HG02943 (cell line): ENCODE results near the gene SERPINH1.
A peak's percentile ranks its signal among the peaks of the same experiment; 100 is the strongest.

Experiments used
- ATAC-seq: cut with Tn5 transposase; IDR thresholded peaks from one replicate; pipeline ENCODE4 v1.9.1; 2021; ENCODE audit warnings: mild to moderate bottlenecking, low read depth, moderate library complexity; ENCODE audit not compliant: unreplicated experiment

SERPINH1 gene

GRCh38 chr11:75532200-75533048 lies 29.6 kb upstream of the SERPINH1 start:
- no peak for ATAC-seq

- no peak for ATAC-seq
Measured at GRCh38 chr11:75533896-75534258, 28.2 kb upstream of the SERPINH1 start.

GRCh38 chr11:75534259-75535069 lies 27.6 kb upstream of the SERPINH1 start:
- ATAC-seq, result no peak

- no peak for ATAC-seq
Measured at GRCh38 chr11:75535071-75535470, 27.0 kb upstream of the SERPINH1 start.

- ATAC-seq, result peak; percentile 68
Measured at GRCh38 chr11:75536786-75537641, 25.0 kb upstream of the SERPINH1 start.

GRCh38 chr11:75537740-75538139 lies 24.3 kb upstream of the SERPINH1 start:
- no peak for ATAC-seq

GRCh38 chr11:75538150-75538942 lies 23.7 kb upstream of the SERPINH1 start:
- no peak for ATAC-seq

GRCh38 chr11:75539459-75540334 lies 22.4 kb upstream of the SERPINH1 start:
- ATAC-seq, result no peak

GRCh38 chr11:75541193-75542087 lies 20.6 kb upstream of the SERPINH1 start:
- no peak for ATAC-seq

GRCh38 chr11:75542088-75542438 lies 20.0 kb upstream of the SERPINH1 start:
- ATAC-seq, result no peak

- no peak for ATAC-seq
Measured at GRCh38 chr11:75543806-75544205, 18.2 kb upstream of the SERPINH1 start.

GRCh38 chr11:75547177-75547576 lies 14.9 kb upstream of the SERPINH1 start:
- no peak for ATAC-seq

- ATAC-seq, result no peak
Measured at GRCh38 chr11:75547617-75548058, 14.4 kb upstream of the SERPINH1 start.

- ATAC-seq, result no peak
Measured at GRCh38 chr11:75548595-75549272, 13.3 kb upstream of the SERPINH1 start.

GRCh38 chr11:75549370-75549958 lies 12.6 kb upstream of the SERPINH1 start:
- no peak for ATAC-seq

- no peak for ATAC-seq
Measured at GRCh38 chr11:75553182-75553581, 8.9 kb upstream of the SERPINH1 start.

GRCh38 chr11:75553889-75554257 lies 8.2 kb upstream of the SERPINH1 start:
- no peak for ATAC-seq
